ENCODE results near the gene CCSER1.
A peak's percentile ranks its signal among the peaks of the same experiment; 100 is the strongest.
"Not testable (repeated sequence)": the region's sequence is repeated elsewhere in the genome, so short reads cannot be mapped to it uniquely, and the experiment has no call there.

The CCSER1 gene

DNA sequence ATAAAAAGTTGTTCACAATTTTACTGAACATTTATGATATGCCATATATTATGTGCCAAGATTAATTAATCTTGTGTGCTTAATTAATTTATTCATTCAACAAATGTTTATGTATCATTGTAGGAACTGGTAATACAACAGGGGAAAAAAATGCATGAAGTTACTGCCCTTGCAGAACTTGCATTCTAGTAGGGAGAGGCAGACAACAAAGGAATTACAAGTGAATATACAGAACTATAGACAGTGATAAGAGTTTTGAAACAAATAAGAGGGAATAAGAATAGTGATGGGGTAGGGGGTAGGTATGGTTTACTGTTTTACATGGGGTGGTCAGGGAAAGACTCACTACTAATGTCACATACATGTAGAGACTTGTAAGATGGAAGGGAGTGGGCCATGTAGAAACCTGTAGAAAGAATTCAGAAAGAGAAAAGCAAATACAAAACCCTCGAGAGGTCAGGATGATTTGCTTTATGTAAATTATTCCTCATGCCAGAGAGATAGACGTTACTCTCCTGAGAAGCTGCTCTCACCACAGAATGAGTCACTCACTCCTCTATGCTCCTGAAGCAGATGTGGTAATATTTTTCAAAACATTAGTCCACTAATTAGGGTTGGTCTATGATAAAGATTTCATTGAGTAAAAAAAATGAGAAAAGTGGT, 1321.6 kb downstream of the CCSER1 start:
- no peak for DNase-seq

DNA sequence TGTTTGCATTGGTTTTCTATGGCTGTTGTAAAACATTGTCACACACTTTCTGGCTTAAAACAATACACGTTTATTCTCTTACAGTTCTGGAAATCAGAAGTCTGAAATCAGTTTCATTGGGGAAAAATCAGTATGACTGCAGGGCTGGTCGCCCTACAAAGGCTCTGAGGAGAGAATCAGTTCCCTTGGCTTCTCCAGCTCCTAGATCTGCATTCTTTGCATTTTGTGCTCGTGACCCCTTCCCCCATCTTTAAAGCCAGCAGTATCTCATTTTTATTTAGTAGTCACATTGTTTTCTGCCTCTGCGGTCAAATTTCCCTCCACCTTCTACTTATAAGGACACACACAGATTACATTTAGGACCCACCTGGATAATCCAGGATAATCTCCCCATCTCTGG, 1326.9 kb downstream of the CCSER1 start:
- no peak for DNase-seq

DNA sequence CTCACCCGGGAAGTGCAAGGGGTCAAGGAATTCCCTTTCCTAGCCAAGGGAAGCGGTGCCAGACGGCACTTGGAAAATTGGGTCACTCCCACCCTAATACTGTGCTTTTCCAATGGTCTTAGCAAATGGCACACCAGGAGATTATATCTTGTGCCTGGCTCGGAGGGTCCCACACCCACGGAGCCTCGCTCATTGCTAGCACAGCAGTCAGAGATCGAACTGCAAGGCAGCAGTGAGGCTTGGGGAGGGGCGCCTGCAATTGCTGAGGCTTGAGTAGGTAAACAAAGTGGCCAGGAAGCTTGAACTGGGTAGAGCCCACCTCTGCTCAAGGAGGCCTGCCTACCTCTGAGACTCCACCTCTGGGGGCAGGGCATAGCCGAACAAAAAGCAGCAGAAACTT, 1335.4 kb downstream of the CCSER1 start:
- DNase-seq = not testable (repeated sequence)

DNA sequence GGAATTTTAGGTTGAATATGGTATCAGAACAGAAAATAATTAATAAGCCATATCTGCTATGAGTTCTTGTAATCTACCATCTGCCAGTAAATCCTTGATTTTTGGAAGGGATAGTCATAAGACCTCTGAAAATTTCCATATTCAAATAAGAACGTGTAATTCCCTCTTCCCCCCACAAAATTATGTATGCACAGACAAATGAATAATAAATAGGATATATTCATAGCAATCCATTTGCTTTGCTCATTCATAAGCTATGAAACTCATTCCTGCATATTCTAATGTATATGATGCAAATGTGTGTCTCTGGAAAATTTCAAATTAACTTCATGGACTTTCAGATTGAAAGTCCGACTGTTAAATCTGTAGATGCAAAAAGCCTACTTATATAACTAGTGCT, 1343.5 kb downstream of the CCSER1 start:
- DNase-seq = no peak

DNA sequence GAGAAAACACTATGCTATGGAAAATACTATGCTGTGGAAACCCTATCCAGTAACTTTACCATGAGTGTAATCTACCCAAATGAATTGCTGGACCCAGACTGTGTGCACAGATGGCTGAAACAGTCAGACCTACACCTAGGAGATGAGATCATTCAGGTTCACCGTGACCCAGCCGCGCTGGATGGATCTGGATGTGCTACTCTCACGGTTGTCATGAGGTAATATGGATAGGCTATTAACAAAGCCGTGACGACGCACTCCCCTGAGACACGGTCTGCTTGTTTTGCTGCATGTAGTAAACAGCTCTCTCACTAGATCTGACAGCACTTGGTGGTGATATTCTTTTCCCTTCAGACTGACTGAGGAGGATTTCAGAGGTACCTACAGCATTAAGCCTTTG, 1344.1 kb downstream of the CCSER1 start:
- DNase-seq = no peak

DNA sequence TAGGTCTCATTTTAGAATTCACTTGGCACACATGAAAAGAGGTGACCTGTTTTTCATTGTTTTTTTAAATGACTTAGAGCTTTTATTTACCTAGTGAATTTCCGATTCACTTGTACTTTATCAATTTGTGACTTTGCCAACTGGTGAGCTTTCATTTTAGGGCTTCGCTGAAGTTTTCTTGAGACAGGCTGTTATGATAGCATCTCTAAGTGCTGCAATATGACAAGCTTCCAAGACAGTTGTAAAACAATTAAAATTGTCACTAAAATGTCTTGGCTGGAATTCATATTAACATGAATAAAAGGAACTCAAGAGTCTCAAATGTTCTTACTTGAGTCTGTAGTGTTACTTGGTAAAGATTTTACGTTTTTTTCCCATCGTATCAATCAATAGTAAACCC, 1344.9 kb downstream of the CCSER1 start:
- no peak for DNase-seq

DNA sequence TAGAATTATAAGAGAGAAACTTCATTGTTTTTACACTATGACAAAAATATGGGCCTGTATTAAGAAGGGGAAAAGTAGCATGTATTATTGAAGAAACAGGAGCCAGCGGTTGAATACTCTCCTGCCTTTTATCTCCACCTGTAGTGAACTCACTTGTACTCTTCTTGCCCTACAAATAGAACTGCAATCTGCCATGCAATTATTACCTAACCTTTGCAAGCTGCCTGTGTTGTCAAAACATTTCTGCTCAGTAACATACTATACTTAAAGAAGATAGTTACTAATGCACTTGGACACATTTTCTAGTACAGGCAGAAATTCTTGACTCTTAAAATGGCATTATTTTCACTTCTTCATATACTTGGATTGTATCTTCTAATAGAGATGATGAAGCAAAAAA, 1358.2 kb downstream of the CCSER1 start:
- DNase-seq = no peak

DNA sequence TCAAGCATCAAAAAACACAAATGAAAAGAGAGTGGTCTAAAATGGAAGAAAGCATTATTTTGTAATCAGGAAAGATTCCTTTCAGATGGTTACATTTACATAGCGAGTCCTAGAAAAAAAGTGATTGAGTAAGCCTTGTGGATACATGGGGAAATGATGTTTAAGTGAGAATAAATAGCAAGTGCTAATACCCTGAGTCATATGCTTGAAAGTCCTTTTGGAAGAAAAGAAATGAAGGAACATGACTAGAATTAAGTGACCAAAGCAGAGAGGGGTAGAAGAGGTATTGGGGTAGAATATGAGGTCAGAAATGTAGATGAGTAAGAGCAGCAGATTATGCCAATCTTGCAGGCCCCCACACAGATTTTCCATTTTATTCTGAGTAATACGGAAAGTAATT, 1361.8 kb downstream of the CCSER1 start:
- DNase-seq = no peak

DNA sequence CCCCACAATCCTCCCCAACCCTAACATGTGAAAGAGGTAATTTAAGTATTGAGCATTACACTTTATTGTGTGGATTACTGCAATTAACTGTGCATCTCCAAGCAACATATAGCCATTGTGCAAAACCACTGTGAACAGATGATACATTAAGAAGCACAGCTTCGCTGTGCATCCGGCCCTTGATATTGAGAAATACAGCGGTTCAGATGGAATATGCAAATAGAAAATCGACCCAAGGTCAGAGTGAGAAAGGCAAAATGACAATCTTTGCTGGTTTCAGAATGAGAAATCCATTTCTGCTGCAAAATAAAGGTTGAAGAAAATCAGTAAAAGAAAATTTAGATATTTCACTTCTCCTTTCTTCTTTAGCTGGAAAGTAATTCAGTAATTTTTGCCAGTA, 1370.7 kb downstream of the CCSER1 start:
- DNase-seq = no peak

DNA sequence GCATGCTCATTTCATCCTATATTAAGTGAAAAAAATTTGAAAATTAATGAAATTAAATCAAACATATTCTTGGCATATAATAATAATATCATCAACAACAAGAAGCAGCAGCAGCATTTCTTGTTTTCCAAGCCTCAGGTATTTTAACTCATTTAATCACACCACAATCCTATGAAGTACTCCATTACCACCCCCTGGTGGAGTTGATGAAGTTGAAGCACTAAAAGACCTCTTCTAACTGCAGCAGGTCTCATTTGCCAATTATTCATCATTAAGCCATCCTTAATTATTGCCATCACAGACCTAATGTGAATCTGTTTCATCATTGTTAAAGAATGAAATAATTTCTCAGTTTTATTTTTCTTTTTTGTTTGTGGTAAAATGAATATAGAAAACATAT, 1375.2 kb downstream of the CCSER1 start:
- no peak for DNase-seq

DNA sequence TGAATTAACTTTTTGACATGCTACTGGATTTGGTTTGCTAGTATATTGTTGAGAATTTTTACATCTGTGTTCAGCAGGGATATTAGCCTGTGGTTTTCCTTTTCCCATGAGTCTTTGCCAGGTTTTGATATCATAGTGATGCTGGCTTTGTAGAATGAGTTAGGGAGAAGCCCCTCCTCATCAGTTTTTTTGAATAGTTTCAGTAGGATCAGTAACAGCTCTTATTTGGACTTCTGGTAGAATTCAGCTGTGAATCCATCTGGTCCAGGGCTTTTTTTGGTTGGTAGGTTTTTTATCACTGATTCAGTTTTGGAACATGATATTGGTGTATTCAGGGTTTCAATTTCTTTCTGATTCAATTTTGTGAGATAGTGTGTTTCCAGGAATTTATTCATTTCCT, 1386.1 kb downstream of the CCSER1 start:
- no peak for DNase-seq

DNA sequence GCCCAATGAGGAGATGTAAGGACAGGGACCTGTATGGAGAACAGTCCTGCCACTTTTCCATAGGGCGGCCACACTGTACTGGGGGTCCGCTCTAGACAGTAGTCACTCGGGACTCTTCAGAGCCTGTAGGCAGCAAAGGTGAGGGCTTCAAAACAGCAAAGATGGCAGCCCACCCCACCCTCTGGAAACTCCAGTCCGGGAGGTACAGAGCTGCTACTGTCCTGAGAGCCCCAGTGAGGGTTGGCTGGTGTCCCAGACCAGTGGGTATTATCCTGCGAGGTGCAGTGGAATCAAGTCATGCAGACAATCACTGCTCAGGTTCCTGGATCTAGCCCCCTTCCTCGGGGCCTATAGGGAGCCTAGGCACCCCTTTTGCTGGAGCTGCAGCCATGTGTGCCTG, 1392.0 kb downstream of the CCSER1 start:
- DNase-seq = no peak

DNA sequence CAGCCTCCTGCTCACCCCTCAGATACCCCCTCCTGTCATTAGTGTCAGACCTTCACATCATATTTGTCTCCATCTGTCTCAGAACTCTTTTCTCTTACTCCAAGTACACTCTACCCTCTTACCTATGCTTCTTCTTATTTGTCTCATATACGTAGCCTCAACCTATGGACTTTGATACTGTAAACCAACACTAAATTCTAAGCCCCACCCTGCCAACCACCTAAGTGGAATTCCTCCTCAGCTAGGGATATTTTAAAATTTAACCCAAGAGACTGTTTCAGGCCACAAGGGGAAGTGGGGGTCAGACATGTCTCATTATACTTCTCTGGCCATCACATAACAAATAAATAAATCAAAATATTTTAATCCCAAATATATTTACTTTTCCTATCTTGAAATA, 1398.4 kb downstream of the CCSER1 start:
- DNase-seq = no peak

DNA sequence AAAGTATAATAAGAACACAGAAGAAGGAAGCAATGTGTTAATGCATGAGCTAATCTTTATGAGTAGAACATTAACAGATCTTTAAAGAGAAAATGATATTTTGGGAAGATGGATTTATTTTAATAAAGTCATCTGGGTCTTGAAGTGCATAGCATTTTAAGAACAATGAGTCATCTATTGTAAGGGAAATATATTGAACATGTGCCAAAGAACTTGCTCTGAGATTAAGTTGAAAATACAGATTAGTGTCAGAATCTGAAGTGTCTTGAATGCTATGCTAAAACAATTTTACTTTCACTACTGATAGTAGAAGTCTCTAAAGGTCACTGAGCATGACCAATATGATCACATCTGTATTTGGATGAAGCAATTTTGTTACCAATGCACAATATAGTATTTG, 1399.9 kb downstream of the CCSER1 start:
- no peak for DNase-seq

DNA sequence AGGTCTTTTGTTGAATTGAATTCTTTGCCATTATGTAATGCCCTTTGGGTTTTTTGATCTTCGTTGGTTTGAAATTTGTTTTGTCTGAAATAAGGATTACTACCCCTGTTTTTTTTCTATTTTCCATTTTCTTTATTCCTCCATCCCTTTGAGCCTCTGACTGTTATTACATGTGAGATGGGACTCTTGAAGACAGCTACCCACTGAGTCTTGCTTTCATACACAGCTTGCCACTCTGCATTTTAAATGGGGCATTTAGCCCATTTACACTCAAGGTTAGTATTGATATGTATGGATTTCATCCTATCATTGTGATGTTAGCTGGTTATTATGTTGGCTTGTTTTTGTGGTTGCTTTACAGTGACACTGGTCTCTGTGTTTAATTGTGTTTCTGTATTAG, 1440.4 kb downstream of the CCSER1 start:
- DNase-seq = no peak

DNA sequence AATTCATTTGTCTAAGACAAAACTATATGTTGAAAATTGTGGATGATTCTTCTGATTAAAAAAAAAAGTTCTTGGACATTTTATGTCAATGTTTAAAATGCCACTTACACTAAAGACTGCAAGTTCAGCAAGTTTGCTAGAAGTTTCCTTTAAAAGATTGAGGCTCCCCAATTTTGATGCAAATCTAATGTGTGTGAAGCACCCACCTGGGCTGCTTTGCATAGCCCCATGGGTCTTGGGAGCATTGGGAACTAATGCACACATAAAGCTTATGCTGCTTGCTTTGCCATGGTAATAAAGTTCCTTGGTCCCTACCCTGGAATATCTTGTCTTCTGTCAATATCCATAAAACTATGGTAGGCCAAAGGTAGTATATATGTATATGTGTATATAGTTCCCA, 1450.7 kb downstream of the CCSER1 start:
- no peak for DNase-seq

DNA sequence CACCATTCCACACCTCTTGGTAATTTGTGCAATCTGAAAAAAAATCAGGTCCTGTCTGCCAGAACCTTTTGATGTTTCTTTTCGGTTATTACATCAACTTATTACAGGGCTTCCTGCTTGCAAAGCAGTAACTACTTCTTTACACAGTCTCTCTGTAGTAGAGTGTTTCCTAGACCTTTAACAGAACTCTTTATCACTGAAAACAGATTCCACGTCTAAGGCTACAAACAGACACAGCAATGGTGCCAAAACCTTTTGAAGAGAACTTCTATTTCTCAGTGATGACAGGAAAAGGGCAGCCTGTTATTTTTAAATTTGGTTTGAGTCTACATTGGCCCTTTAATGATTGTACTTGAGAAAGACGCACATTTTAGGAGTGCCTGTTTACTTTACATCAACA, 1463.1 kb downstream of the CCSER1 start:
- DNase-seq = no peak

DNA sequence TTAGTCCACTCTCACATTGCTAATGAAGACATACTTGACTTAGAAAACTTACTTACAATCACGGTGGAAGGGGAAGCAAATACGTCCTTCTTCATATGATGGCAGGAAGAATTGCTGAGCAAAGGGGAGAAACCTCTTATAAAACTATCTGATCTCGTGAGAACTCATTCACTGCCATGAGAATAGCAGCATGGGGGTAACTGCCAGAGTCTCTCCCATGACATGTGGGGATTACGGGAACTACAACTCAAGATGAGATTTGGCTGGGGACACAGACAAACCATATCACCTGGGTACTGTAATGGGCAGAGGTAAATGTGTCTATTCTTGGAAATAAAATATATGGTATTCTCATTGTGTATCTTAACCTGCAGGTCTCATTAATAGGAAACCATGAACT, 1464.9 kb downstream of the CCSER1 start:
- DNase-seq = no peak

DNA sequence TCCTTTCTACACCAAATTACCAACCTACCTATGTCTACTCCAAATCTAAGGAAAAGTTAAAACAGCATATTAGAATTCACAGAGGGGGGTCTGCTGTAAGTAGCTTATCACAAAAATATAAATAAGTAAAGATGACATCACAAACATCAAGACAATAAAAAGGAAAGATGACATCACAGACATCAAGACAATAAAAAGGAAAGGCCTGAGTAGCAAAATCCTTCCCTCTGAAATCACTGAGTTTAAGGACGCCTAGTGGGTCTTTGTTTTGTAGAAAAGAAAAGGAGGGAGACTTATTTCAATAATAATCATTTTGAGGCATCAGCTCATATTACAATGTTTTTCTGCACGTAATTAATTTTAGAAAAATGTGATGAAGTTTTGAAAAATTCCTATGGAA, 1469.5 kb downstream of the CCSER1 start:
- no peak for DNase-seq

DNA sequence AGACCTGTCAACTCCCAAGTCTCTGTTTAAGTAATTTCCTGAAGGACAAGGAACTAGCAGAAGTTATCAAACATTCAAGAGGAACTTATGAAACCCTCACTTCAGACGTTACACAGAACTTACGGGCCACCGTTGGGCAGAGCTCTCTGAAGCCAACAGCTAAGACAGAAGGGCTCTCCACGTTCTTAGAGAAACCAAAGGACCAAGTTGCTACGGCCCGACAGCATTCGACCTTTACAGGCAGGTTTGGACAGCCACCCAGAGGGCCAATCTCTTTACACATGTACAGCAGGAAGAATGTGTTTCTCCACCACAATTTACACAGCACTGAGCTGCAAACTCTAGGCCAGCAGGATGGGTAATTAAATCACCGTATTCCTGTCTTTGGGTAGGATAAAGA, 1471.5 kb downstream of the CCSER1 start:
- peak; percentile 2 for DNase-seq

DNA sequence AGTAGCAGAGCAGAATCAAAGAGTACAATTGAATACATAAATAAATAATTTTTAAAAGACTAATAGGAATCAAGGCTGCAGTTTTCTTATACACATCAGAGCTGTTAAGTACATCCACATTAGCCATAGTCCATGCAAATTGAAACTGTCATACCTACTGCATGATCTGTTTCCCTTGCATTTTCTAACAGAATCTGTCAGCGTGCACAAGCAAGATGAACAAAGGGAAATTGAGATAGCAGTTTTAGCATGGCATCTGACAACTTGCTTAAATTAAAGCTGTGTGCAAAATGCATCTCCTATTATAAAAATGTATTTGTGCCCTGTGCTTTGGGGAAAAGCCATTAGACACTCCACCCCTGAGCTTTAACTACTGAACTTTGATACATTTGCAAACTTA, 1473.1 kb downstream of the CCSER1 start:
- no peak for DNase-seq

DNA sequence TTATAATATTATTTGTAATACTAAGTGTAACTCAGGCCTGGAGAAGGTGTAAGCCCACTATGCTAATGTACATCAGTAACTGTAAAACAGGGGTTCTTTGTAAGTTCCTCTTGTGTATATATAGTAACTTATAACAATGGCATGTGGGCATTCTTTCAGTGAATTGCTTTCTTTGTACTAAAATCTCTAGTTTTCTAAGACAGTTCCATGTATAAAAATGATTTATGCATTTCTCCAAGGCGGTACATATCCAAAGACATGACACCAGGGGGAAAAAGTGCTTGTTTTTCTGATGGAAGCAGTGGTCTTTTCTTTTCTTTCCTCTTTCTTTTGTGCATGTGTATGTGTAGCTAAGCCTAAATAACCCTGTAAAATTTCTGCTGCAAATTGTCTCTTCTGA, 1474.2 kb downstream of the CCSER1 start:
- no peak for DNase-seq

DNA sequence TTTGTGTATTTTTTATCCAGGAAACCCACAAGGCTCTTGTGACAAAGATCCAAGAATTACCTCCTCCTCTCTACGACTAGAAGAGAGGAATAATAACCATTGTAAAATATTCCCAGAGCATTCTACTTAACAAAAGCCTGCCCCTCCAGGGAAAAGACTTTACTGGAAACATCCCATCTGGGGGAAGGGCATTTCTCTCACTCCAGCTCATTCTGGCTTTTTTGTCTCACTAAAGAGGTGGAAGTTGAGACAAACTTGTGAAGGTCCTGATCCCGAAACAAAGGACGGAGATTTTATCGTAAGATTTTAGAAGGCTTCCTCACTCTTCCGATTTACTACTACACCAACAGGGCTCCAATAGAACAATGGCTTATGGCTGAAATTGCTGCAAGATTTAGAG, 1484.6 kb downstream of the CCSER1 start:
- DNase-seq = no peak

DNA sequence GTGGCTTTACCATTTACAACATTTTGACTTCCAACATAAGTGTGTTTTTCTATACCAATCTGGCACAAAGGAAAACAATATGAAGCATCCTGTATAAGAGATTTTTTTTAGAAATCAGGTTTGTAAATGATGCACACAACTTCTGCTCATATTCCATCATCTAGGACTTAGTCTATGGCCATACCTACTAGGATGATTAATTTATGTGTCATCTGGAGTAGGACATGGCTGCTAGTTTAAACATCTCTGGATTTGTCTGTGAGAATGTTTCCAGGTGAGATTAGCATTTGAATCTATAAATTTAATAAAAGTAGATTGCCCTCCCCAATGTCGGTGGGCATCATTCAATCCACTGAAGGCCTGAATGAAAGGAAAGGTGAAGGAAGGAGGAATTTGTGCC, 1493.8 kb downstream of the CCSER1 start:
- DNase-seq = no peak

DNA sequence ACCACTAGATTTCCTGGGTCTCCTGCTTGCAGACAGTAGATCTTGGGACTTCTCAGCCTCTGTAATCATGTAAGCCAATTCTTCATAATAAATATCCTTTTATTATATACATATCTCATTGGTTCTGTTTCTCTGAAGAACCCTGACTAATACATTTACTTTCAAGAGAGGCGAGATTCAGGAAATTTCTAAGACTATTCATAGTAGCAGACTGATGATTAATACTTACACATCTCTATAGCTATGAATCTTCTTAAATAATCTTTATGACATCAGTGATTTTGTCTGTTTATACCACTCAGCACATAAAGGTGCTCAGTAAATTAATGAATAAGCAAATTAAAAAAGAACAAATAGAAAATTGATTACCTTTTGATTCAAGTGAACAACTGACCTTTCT, 1494.3 kb downstream of the CCSER1 start:
- no peak for DNase-seq
